Stimulated activated CD8-positive, alpha-beta memory T cell treated with anti-CD3 and anti-CD28 coated beads, Interleukin-12 subunit alpha, Interleukin-12 subunit beta, amount 100 ng/mL, for 4 hours (primary cell): ENCODE measurements around the gene RHPN2.
A peak's percentile ranks its signal among the peaks of the same experiment; 100 is the strongest.
"Not testable (repeated sequence)": the region's sequence is repeated elsewhere in the genome, so short reads cannot be mapped to it uniquely, and the experiment has no call there.

ENCODE experiments used
- DNase-seq: peaks from one replicate; pipeline ENCODE4 v3.0.0-alpha.2; 2020; ENCODE audit warnings: low read depth

Gene RHPN2

GRCh38 chr19:32971715-32972540, 92.8 kb downstream of the RHPN2 start, which contains the start of the genes CEP89 and FAAP24:
Gene CEP89, minus strand, starts transcription at chr19:32971958. Its CDS starts 84 bp downstream, at chr19:32971874.
Gene FAAP24, plus strand, starts transcription at chr19:32972242. Its CDS starts 955 bp downstream, at chr19:32973197.
- peak; percentile 94 for DNase-seq

GRCh38 chr19:32971012-32971595, 93.6 kb downstream of the RHPN2 start:
- DNase-seq = no peak

- DNase-seq = no peak
These were observed 95.1 kb downstream of the RHPN2 start for GRCh38 chr19:32969549-32969948.

- DNase-seq = no peak
These were observed 97.9 kb downstream of the RHPN2 start for GRCh38 chr19:32966750-32967149.

GRCh38 chr19:32945260-32945659, 119.4 kb downstream of the RHPN2 start:
- no peak for DNase-seq

GRCh38 chr19:32941273-32941672, 123.4 kb downstream of the RHPN2 start:
- not testable (repeated sequence) for DNase-seq

GRCh38 chr19:32936065-32936464, 128.6 kb downstream of the RHPN2 start:
- no peak for DNase-seq

- DNase-seq = no peak
These were observed 129.1 kb downstream of the RHPN2 start for GRCh38 chr19:32935629-32936028.

- DNase-seq = no peak
These were observed 131.1 kb downstream of the RHPN2 start for GRCh38 chr19:32933571-32933970.

- DNase-seq = no peak
These were observed 134.1 kb downstream of the RHPN2 start for GRCh38 chr19:32930567-32930966.

- DNase-seq = no peak
These were observed 135.9 kb downstream of the RHPN2 start for GRCh38 chr19:32928806-32929205.
